B cell (primary cell): ENCODE measurements around the gene PCDHGA9.

Experiments used
- CTCF ChIP-seq: fragments of 200-600 bp; IDR thresholded peaks from one replicate; pipeline ENCODE4 v1.8.0; 2022; ENCODE audit warnings: antibody characterized with exemption, mild to moderate bottlenecking
- EZH2 ChIP-seq: IDR thresholded peaks from 2 replicates; pipeline ENCODE4 v1.6.1; 2012; ENCODE audit warnings: borderline replicate concordance, low read depth, mild to moderate bottlenecking, moderate library complexity, low read length; ENCODE audit not compliant: insufficient read depth, poor library complexity, severe bottlenecking

DNA sequence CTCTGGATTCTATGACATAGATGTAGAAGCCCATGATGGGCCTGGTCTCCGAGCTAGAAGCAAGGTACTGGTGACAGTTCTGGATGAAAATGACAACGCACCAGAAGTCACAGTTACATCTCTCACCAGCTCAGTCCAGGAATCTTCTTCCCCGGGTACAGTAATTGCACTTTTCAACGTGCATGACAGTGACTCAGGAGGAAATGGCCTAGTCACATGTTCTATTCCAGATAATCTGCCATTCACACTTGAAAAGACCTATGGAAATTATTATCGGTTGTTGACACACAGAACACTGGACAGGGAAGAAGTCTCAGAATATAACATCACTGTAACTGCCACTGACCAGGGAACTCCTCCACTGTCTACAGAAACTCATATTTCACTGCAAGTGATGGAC is 46.4 kb upstream of the PCDHGA9 start:
- TF ChIP-seq CTCF (no peak), EZH2 (no peak)
